Measurements from ENCODE around the gene DTX2.
"Not testable (repeated sequence)": the region's sequence is repeated elsewhere in the genome, so short reads cannot be mapped to it uniquely, and the experiment has no call there.

Gene DTX2

DNA sequence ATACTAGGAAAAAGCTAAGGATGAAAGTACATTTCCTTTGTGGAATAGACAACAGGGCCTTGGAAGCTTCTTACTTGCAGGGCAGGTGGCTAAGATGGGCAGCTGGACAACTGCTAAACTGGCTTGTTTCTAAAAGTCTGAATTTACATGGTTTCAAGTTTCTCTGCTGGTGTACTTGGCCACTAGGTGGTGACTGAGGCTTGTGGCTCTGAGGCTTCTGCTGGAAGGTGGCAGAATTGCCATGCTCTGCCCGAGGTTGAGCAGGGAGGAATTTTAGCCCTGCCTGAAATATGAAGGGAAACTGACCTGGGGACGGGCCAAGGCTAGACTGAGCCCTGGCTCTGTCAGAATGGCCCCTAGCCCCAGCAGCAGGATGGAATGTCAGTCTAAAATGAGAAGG is 23.6 kb upstream of the DTX2 start:
- not testable (repeated sequence) for H3K9me3 Mint-ChIP-seq (ENCODE audit: low read depth); H3K27ac Mint-ChIP-seq; H3K4me1 Mint-ChIP-seq (ENCODE audit: low read depth); H3K27me3 Mint-ChIP-seq; H3K36me3 Mint-ChIP-seq; H3K4me3 Mint-ChIP-seq

GRCh38 chr7:76439120-76439888 is 22.2 kb upstream of the DTX2 start:
- H3K9me3 Mint-ChIP-seq (ENCODE audit: low read depth); H3K27ac Mint-ChIP-seq; H3K36me3 Mint-ChIP-seq; H3K4me3 Mint-ChIP-seq; H3K27me3 Mint-ChIP-seq; H3K4me1 Mint-ChIP-seq (ENCODE audit: low read depth): not testable (repeated sequence)

DNA sequence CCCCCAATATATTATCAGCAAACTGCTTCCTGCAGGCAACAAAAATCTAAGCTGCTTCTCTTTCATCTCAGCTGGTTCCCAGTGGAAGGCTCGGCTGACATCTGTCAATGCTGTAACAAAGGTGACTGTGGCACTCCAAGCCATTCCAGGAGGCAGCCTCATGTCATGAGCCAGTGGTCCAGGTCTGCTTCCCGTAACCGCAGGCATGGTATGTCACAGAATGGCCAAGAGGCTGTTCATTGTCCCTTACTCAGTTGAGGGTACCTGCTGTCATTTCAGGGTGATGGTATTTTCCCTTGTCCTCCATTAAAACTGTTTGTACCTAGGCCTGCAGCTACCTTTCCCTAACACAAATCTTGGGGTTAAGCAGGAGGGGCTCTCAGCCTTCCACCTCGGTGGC is 21.1 kb upstream of the DTX2 start:
- H3K27me3 Mint-ChIP-seq; H3K4me3 Mint-ChIP-seq; H3K9me3 Mint-ChIP-seq (ENCODE audit: low read depth); H3K27ac Mint-ChIP-seq; H3K36me3 Mint-ChIP-seq: not testable (repeated sequence)
- peaks cover 12% of the 10 kb centered on the region for H3K4me1 Mint-ChIP-seq (ENCODE audit: low read depth)

DNA sequence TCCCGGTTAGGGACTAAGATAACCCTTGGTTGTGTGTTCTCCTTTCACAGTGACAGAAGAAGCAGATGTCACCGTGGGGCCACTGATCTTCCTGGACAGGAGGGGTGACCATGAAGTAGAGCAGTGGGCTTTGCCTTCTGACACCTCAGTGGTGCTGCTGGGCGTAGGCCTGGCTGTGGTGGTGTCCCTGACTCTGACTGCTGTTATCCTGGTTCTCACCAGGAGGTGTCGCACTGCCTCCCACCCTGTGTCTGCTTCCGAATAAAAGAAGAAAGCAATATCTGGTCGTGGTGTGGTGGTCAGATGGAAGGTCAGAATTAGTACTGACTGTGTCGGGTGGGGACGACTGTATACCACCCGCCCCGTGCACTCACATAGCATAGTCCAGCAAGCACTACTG is 19.7 kb upstream of the DTX2 start:
- H3K4me3 Mint-ChIP-seq; H3K9me3 Mint-ChIP-seq (ENCODE audit: low read depth); H3K27ac Mint-ChIP-seq; H3K27me3 Mint-ChIP-seq; H3K36me3 Mint-ChIP-seq: not testable (repeated sequence)
- peaks cover 14% of the 10 kb centered on the region for H3K4me1 Mint-ChIP-seq (ENCODE audit: low read depth)

DNA sequence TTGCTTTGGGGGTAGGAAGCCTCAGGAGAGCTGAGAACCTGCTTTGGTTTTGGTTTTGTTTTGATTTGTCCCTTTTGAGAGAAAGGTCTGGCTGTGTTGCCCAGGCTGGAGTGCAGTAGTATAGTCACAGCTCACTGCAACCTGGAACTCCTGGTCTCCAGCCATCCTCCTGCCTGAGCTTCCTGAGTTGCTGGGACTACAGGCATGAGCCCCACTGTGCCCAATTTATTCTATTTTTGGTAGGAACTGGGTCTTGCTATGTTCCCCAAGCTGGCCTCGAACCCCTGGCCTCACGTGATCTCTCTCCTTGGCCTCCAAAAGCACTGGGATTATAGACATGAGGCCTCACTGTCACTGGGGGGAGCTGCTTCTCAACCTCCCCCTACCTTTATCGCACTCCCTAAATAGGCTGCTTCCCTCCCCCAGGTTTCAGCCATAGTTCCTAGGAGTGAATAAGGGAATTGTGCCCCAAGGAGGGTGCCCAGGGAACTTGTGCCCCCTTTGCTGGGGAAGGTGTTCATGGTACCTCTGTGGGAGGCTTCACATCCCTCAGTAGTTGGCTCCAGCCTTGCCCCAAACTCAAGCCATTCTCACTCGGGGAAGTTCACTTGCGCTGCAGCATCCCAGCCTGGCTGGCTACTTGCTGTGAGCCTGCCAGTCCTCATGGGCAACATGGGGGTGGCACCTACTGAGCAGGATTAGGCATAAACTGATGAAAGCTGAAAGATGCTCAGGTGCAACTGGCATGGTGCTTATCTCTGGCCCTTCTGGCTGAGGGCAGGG is 18.7 kb upstream of the DTX2 start:
- not testable (repeated sequence) for H3K27me3 Mint-ChIP-seq; H3K27ac Mint-ChIP-seq; H3K4me3 Mint-ChIP-seq; H3K36me3 Mint-ChIP-seq; H3K9me3 Mint-ChIP-seq (ENCODE audit: low read depth)
- H3K4me1 Mint-ChIP-seq (ENCODE audit: low read depth) = peaks cover 14% of the 10 kb centered on the region

- H3K9me3 Mint-ChIP-seq (ENCODE audit: low read depth); H3K27me3 Mint-ChIP-seq; H3K36me3 Mint-ChIP-seq: not testable (repeated sequence)
- H3K27ac Mint-ChIP-seq = peak overlapping the region; percentile 58
- peaks cover 14% of the 10 kb centered on the region for H3K4me1 Mint-ChIP-seq (ENCODE audit: low read depth)
- H3K4me3 Mint-ChIP-seq = peak overlapping the region; percentile 47
These were observed 17.7 kb upstream of the DTX2 start for GRCh38 chr7:76443846-76444245.

DNA sequence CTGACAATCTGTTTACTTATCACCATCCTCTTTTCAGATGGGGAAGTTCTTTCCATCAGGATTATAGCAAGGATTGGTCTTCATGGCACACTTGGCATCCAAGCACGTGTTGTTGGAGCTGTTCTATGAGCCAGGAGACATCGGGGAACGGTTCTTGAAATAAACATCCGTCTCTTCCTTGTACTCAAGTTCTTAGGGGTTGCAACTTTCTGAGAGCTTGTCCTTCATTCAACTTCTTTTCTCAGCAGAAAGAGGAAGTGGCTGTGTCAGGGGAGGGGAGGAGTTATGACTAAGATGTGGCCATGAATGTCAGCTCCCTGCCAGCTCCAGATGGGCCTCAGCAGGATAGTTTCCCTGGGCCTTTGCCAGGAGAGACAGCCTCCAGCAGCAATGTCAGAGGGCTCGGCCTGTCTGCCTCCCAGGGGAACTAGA is 15.9 kb upstream of the DTX2 start:
- H3K4me1 Mint-ChIP-seq (ENCODE audit: low read depth) = peaks cover 14% of the 10 kb centered on the region
- peak overlapping the region; percentile 17 for H3K4me3 Mint-ChIP-seq
- not testable (repeated sequence) for H3K9me3 Mint-ChIP-seq (ENCODE audit: low read depth); H3K27ac Mint-ChIP-seq; H3K36me3 Mint-ChIP-seq; H3K27me3 Mint-ChIP-seq

GRCh38 chr7:76457017-76457416 is 4.5 kb upstream of the DTX2 start:
- H3K4me3 Mint-ChIP-seq; H3K4me1 Mint-ChIP-seq (ENCODE audit: low read depth); H3K36me3 Mint-ChIP-seq; H3K27me3 Mint-ChIP-seq; H3K27ac Mint-ChIP-seq; H3K9me3 Mint-ChIP-seq (ENCODE audit: low read depth): not testable (repeated sequence)

- H3K27ac Mint-ChIP-seq, H3K36me3 Mint-ChIP-seq: not testable (repeated sequence)
These were observed 3.0 kb upstream of the DTX2 start for GRCh38 chr7:76458504-76458903.

GRCh38 chr7:76460767-76461166 is 742 bp upstream of the DTX2 start:
- H3K4me1 Mint-ChIP-seq (ENCODE audit: low read depth); H3K4me3 Mint-ChIP-seq; H3K9me3 Mint-ChIP-seq (ENCODE audit: low read depth); H3K27ac Mint-ChIP-seq; H3K27me3 Mint-ChIP-seq; H3K36me3 Mint-ChIP-seq: not testable (repeated sequence)

More at GRCh38 chr7:76458504-76458903, 3.0 kb upstream of the DTX2 start:
- H3K27me3 Mint-ChIP-seq; H3K4me3 Mint-ChIP-seq; H3K4me1 Mint-ChIP-seq (ENCODE audit: low read depth); H3K9me3 Mint-ChIP-seq (ENCODE audit: low read depth): not testable (repeated sequence)

GRCh38 chr7:76462271-76462882 is 868 bp downstream of the DTX2 start:
- H3K27me3 Mint-ChIP-seq = not testable (repeated sequence)

DNA sequence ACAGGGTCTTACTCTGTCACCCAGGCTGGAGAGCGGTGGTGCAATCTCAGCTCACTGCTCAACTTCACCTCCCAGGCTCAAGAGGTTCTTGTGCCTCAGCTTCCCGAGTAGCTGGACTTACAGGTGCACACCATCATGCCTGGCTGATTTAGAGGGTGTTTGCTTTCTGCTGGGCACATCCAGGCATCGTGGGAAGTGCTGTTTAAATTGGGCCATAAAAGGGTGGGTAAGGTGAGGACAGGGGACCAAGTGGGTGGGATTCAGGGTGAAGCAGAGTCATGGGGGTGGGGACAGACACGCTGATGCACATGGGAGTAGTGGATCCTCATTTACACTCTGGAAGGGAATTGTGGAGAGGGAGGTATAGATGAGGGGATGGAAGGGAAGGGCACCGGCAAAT is 3.5 kb downstream of the DTX2 start:
- not testable (repeated sequence) for H3K4me3 Mint-ChIP-seq; H3K4me1 Mint-ChIP-seq (ENCODE audit: low read depth); H3K36me3 Mint-ChIP-seq; H3K27ac Mint-ChIP-seq; H3K9me3 Mint-ChIP-seq (ENCODE audit: low read depth); H3K27me3 Mint-ChIP-seq

More at GRCh38 chr7:76462271-76462882, 868 bp downstream of the DTX2 start:
- not testable (repeated sequence) for H3K27ac Mint-ChIP-seq; H3K4me3 Mint-ChIP-seq; H3K36me3 Mint-ChIP-seq; H3K4me1 Mint-ChIP-seq (ENCODE audit: low read depth); H3K9me3 Mint-ChIP-seq (ENCODE audit: low read depth)

DNA sequence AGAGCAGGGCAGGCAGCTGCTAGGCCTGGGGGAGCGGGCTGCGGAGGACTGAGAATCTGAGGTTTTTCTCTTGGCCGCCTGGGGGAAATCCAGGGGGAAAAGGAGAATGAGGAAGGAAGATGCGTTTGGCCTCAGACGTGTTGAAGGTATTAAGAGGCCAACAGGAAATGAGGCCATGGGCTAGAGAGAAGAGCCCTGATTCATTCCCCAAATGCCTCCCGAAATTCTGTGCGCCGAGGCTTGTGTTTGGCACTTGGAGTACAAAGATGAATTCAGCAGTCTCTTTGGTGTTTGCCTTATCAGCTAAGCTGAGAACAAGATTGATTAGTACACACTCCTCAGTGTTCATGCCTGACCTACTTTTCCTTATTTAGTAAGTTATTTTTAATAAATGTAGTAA is 4.4 kb downstream of the DTX2 start:
- H3K9me3 Mint-ChIP-seq (ENCODE audit: low read depth); H3K27me3 Mint-ChIP-seq; H3K4me3 Mint-ChIP-seq; H3K36me3 Mint-ChIP-seq; H3K27ac Mint-ChIP-seq; H3K4me1 Mint-ChIP-seq (ENCODE audit: low read depth): not testable (repeated sequence)

- H3K27me3 Mint-ChIP-seq; H3K27ac Mint-ChIP-seq; H3K4me1 Mint-ChIP-seq (ENCODE audit: low read depth); H3K9me3 Mint-ChIP-seq (ENCODE audit: low read depth); H3K36me3 Mint-ChIP-seq; H3K4me3 Mint-ChIP-seq: not testable (repeated sequence)
These were observed 6.4 kb downstream of the DTX2 start for GRCh38 chr7:76467743-76468404.

- H3K4me3 Mint-ChIP-seq; H3K9me3 Mint-ChIP-seq (ENCODE audit: low read depth); H3K36me3 Mint-ChIP-seq; H3K27ac Mint-ChIP-seq; H3K4me1 Mint-ChIP-seq (ENCODE audit: low read depth); H3K27me3 Mint-ChIP-seq: not testable (repeated sequence)
These were observed 10.2 kb downstream of the DTX2 start for GRCh38 chr7:76471556-76472221.
